Femur (tissue), 1 donor: ENCODE results near the gene LRP3.

ENCODE experiments used
- DNase-seq: peaks from one replicate; pipeline ENCODE4 v3.0.0-alpha.2; 2017

Gene LRP3

GRCh38 chr19:33176670-33177416 lies 17.3 kb upstream of the LRP3 start:
- DNase-seq, result peak; percentile 99

GRCh38 chr19:33177417-33177979 lies 16.6 kb upstream of the LRP3 start:
- DNase-seq, result peak; percentile 83

DNA sequence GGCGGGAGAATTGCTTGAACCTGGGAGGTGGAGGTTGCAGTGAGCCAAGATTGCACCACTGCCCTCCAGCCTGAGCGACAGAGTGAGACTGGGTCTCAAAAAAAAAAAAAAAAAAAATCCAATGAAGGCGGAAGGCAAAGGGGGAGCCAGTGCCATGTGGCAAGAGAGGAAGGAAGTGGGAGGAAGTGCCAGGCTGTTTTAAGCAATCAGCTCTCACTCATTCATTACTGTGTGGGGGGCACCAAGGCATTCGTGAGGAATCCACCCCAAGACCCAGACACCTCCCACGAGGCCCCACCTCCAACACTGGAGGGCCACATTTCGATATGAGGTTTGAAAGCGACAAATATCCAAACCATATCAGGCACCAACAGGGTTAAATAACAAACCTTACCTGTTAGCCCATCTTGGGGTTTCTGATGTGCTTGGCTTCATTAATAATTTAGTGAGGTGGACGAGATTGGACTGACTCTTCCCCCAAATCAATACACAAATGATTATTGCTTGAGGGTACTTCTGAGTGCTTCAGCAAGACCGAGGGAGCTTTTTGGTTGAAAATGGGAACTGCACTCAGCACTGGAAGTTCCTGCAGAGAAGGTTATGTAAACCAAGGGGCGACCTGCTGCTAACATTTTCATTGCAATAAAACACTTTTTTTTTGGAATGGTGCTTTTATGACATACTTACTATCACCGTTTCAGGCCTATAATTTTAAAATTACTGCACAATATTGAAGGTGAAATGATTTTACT lies 7.5 kb upstream of the LRP3 start:
- DNase-seq, result peak; percentile 19

- DNase-seq, result peak; percentile 14
Measured at GRCh38 chr19:33187183-33187540, 7.0 kb upstream of the LRP3 start.

- DNase-seq, result peak; percentile 12
Measured at GRCh38 chr19:33189453-33189852, 4.7 kb upstream of the LRP3 start.

GRCh38 chr19:33191092-33191491 lies 3.0 kb upstream of the LRP3 start:
- DNase-seq, result peak; percentile 0

- DNase-seq, result peak; percentile 10
Measured at GRCh38 chr19:33191501-33191900, 2.6 kb upstream of the LRP3 start.

DNA sequence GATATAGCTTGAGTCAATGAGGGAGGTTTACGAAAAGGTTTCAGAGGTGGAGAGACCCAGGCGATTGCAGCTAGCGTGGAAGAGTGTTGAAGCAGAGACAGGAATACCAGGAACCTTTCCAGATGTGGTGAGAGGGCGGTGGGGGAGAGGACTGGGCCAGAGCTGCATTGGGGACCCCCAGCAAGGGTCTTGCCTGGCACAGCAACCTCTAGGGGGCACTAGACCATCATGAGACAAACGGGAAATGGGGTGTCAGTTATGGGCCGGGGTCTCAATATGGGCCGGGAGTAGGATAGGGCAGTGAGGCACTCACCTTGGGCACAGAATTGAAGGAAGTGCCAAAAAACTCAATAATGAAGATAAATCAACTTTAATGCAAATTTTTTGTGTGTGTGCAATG lies 2.1 kb upstream of the LRP3 start:
- peak; percentile 9 for DNase-seq

DNA sequence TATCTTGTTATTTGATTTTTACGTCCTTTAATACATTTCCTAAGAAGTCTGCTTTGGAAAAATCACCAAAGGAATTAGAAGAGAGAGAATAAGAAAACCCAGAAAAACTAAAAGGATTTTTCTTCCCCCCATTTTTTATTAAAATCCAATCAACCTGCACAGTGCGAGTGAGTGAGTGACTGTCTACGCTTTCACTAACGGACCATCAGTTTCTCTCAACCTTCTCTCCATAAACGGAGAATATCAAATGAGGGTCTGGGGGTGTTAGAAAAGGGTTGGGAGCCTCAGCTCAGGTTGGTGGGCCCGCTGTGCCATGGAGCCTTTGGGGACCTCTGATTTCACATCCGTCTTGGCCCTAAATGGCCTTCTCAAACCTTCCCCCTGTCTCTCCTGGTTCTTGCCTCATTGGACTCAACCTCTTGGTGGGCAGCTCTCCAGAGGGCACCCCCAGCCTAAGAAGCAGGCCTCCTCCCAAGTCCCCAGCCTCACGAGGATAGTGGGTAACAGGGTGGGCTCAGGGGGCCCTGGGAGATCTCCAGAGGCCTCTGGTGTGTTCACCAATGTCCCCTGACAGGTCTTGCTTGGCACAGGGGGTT lies 763 bp upstream of the LRP3 start:
- no peak for DNase-seq

GRCh38 chr19:33194532-33194885 lies 379 bp downstream of the LRP3 start:
- DNase-seq, result no peak

DNA sequence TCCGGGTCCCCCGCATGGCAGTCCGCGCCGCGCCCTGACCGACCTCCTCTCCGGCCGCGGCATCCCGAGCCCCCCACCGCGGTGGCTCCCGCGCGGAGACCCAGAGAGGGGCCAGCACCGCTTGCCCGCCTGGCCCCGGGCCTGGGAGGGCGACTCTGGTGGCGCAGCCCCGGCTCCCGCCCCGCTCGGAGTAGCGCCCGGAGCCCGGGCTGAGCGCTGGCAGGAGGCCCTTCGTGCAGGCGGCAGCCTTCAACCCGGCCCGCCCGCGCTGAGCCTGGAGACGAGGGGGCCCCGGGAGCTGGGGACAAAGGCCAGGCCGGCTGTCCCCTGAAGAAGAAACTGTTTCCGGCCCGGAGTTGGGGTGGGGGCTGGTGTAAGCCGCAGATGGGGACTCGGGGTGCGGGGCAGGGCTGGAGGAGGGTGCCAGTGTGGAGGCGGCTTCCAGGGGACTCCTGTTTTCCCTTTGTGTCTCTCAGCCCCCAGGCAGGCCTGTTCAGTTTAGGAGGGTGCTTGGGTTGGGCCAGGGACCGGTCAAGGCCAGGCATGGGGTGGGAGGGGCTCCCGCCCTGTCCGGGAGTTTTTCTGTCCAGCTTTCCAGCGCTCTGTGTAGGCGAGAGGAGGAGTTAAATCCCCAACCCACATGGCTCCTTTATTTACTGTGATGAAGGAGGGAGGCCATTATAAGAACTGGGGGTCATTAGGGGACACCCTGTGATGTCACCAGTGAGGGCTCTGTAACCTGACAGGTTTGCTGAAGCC lies 935 bp downstream of the LRP3 start:
- no peak for DNase-seq

GRCh38 chr19:33195645-33196347 lies 1.7 kb downstream of the LRP3 start:
- DNase-seq, result no peak

GRCh38 chr19:33196446-33197193 lies 2.5 kb downstream of the LRP3 start:
- no peak for DNase-seq

- DNase-seq, result no peak
Measured at GRCh38 chr19:33197591-33198000, 3.5 kb downstream of the LRP3 start.

DNA sequence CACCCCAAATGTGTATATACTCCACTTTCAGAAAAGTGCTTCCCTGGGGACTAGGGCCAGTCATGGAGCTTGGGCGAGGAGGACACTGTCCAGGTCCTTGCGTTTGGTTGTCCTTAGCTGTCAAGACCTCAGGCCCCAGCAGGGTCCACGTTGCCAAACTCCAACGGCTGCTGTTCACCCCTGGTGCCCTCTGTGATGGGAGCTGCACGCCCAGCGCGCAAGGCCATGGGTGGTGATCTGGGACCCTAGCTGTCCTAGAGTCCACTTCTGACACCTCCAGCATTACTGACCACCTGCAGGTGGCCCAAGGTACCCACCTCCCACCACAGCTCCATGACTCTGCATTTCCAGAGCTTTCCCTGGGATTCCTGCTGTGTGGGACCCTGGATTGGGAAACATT lies 4.0 kb downstream of the LRP3 start:
- DNase-seq, result no peak

- DNase-seq, result no peak
Measured at GRCh38 chr19:33199441-33200265, 5.5 kb downstream of the LRP3 start.

DNA sequence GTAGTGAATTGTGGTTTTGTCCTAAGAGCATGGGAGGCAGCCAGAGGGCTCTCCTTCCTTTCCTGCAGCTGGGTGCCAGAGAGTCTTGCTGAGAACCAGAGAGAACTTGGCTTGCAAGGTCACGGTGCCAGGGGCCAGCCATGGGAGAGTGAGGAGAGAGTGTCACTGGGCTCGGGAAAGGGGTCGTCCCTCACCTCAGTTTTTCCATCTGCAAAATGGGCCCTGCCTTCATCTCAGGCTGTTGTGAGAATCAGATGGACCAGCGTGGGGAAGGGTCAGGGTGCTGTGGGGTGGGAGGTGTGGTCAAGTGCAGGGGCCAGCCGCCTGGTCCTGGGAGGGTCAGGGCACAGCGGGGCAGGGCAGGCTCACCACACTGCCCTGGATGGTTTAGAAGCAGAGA lies 7.3 kb downstream of the LRP3 start:
- DNase-seq, result no peak

DNA sequence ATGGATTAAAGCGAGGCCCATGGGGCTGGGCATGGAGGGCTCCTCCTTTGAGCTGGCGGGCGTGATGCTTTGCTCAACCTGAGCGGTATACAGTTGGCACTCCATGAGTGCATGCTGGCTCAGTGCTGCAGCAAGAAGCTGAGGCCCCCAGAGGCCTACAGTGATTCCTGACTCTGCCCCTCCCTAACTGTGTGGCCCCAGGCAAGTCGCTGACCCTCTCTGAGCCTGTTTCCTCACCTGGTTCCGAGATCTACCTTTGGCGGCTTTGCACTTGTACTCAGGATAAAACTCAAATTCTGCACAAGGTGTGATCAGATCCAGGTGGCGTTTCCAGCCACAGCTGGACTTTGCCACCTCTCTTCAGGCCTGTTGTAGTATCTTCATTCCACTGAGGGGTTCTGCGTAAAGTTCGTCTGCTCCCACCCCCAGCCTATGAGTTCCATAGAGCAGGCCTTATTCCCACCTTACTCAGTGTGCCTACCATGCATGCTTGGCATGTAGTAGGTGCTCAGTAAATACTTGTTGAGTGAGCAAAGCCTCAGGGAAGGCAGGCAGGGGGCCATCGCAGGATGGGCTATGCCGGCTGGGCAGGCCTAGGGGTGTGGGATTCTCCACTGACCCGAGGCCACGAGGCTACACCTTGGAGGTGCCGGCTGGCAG lies 7.9 kb downstream of the LRP3 start:
- no peak for DNase-seq

DNA sequence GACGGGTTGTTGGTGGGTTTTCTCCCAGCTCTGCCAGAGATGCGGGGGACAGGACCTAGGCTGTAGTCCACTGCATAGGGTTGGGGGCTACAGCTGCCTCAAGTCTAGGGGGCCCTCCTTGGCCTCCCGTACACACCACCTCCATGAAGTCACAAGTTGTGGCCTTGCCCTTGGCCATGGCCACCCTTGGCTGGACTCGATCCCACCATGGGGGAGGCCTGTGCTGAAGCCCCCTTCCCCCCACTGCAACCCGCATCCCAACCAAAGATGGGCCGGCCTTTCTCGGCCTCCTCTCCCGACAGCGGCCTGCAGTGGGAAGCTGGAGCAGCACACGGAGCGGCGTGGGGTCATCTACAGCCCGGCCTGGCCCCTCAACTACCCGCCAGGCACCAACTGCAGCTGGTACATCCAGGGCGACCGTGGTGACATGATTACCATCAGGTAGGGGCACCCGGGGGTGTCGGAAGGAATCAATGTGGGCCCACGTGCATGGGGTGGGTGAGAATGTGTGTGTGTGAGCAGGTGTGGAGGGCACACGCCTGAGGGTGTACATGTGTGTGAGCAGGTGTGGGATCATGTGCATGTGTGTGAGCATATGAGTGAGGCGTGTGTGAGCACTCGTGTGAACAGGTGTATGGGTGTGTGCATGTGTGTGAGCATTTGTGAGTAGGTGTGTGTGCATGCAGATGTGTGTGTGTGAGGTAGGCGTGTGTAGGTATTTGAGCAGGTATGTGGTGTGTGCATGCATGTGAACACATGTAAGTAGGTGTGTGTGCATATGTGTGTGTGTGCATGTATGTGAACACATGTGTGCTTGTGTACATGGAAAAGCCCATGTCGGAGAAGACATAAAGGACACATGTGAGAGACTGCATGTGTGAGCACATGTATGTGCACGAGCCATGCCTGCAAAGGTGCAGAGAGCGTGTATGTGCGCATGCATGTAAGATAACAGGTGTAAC lies 8.7 kb downstream of the LRP3 start:
- DNase-seq, result no peak
